ENCODE results near the gene FRMD5.
A peak's percentile ranks its signal among the peaks of the same experiment; 100 is the strongest.
"Not testable (repeated sequence)": the region's sequence is repeated elsewhere in the genome, so short reads cannot be mapped to it uniquely, and the experiment has no call there.

Gene FRMD5

GRCh38 chr15:43828061-43828657 is 366.9 kb downstream of the FRMD5 start:
- DNase-seq, result no peak

GRCh38 chr15:43826508-43827341 is 368.3 kb downstream of the FRMD5 start, which contains the start of gene WDR76:
WDR76 (plus strand) TSS chr15:43827002; CDS start chr15:43827033, 31 bp downstream.
- peak; percentile 90 for DNase-seq

DNA sequence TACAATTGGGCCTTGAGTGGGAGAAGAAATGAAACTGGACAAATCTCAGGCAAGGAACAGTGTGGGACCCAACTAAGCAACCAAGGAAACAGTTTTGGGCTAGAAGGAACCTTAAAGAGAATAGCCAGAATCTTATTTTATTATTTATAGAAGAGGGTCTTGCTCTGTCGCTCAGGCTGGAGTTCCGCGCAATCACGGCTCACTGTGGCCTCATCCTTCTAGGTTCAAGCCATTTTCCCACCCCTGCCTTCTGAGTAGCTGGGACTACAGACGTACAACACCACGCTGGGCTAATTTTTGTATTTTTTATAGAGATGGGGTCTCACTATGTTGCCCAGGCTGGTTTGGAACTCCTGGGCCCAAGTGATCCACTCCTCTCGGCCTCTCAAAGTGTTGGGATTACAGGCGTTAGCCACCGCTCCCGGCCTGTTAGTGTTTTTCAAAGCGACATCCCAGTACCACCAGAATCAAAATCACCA is 369.0 kb downstream of the FRMD5 start:
- no peak for DNase-seq

- DNase-seq, result not testable (repeated sequence)
Observed at GRCh38 chr15:43825305-43825704, 369.8 kb downstream of the FRMD5 start.

GRCh38 chr15:43824302-43825246 is 370.5 kb downstream of the FRMD5 start, which contains the start of gene MFAP1:
MFAP1 (minus strand) TSS chr15:43824690; CDS start chr15:43824569, 121 bp downstream.
- DNase-seq, result peak; percentile 98

DNA sequence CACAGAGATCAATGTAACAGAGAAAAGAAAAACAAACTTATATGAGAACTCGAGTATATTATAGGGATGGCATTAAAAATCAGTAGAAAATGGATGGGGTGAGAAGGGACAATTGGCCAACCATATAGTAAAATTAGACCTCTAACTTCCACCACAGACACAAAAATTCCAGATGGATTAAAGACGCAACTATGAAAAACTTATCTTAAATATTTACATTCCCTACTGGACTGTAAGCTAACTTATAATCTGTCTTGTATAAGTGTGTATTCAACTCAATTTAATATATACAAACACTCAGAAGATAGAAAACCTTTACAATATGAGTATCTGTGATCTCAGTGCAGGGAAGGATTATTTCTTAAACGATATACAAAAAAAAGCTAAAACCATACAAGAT is 373.6 kb downstream of the FRMD5 start:
- DNase-seq, result no peak
